WTC11 (cell line): Measurements from ENCODE around the gene AREL1.

Experiments
- CTCF ChIP-seq: fragments of 200-600 bp; IDR thresholded peaks from 2 replicates; pipeline ENCODE4 v1.8.0; 2022; ENCODE audit warnings: antibody characterized with exemption
- NR3C1 ChIP-seq: sonication (generic); formaldehyde crosslinking; conservative IDR thresholded peaks from 2 replicates; pipeline ENCODE4 v1.8.1; 2023; ENCODE audit warnings: low read depth, mild to moderate bottlenecking, missing genetic modification reagents
- TCF7 ChIP-seq: sonication (generic); formaldehyde crosslinking; IDR thresholded peaks from 2 replicates; pipeline ENCODE4 v1.8.0; 2022; ENCODE audit warnings: mild to moderate bottlenecking, low read depth, missing genetic modification reagents, moderate library complexity
- TEAD1 ChIP-seq: sonication (generic); formaldehyde crosslinking; IDR thresholded peaks from 2 replicates; pipeline ENCODE4 v1.8.0; 2022; ENCODE audit warnings: mild to moderate bottlenecking, missing genetic modification reagents
- TEAD4 ChIP-seq: sonication (generic); formaldehyde crosslinking; IDR thresholded peaks from 2 replicates; pipeline ENCODE4 v1.8.0; 2022; ENCODE audit warnings: mild to moderate bottlenecking, missing genetic modification reagents
- ZBTB21 ChIP-seq: sonication (generic); formaldehyde crosslinking; IDR thresholded peaks from 2 replicates; pipeline ENCODE4 v1.8.1; 2023; ENCODE audit warnings: mild to moderate bottlenecking, missing genetic modification reagents, borderline replicate concordance
- TF ChIP-seq, protein P1 (sequence below): sonication (generic); formaldehyde crosslinking; IDR thresholded peaks from 2 replicates; pipeline ENCODE4 v1.8.1; 2022; ENCODE audit warnings: low read depth, missing genetic modification reagents, borderline replicate concordance

DNA sequence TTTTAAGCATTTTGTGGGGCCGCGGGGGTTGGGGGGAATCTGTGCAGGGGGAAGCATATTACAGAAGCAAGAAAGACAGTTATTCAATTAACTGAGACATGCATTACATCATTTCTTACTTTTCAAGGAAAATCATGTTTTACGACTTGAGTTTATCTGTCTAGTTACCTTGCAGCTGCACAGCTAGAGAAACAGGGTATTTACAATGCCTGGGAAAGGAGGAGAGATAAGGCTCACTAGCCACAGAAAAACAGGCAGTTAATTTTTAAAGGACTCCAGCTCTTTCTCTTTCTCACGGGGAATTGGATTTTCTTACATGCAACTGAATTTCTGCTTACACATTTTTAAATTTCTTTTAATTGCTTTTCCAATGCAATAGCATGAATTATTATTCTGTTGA, 22.2 kb upstream of the AREL1 start:
- TF ChIP-seq TEAD4 (CRISPR knock-in tag) = no peak
- TF ChIP-seq, protein P1, sequence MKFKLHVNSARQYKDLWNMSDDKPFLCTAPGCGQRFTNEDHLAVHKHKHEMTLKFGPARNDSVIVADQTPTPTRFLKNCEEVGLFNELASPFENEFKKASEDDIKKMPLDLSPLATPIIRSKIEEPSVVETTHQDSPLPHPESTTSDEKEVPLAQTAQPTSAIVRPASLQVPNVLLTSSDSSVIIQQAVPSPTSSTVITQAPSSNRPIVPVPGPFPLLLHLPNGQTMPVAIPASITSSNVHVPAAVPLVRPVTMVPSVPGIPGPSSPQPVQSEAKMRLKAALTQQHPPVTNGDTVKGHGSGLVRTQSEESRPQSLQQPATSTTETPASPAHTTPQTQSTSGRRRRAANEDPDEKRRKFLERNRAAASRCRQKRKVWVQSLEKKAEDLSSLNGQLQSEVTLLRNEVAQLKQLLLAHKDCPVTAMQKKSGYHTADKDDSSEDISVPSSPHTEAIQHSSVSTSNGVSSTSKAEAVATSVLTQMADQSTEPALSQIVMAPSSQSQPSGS = no peak
- TF ChIP-seq NR3C1 (CRISPR knock-in tag) = no peak
- no peak for TF ChIP-seq CTCF
- no peak for TF ChIP-seq ZBTB21
- no peak for TF ChIP-seq TEAD1
- no peak for TF ChIP-seq TCF7
